HG03108 (cell line): ENCODE results near the gene HSPBAP1.

Experiments
- ATAC-seq: cut with Tn5 transposase; IDR thresholded peaks from one replicate; pipeline ENCODE4 v1.9.1; 2021; ENCODE audit warnings: moderate library complexity; ENCODE audit not compliant: unreplicated experiment

HSPBAP1 gene

GRCh38 chr3:122793568-122794416 is at the start of gene HSPBAP1:
Gene HSPBAP1 (minus strand): TSS chr3:122793831. CDS start chr3:122793680, 151 bp downstream.
- ATAC-seq = peak; percentile 50

DNA sequence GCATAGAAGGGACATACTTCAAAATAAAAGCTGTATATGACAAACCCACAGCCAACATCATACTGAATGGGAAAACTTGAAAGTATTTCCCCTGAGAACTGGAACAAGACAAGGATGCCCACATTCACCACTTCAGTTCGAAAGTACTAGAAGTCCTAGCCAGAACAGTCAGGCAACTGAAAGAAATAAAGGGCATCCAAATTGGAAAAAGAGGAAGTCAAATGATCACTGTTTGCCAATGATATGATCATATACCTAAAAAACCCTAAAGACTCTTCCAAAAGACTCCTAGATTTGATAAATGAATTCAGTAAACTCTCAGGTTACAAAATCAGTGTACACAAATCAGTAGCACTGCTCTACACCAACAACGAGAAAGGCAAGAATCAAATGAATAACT is 42.0 kb upstream of the HSPBAP1 start:
- ATAC-seq = no peak

GRCh38 chr3:122828281-122828680 is 34.6 kb upstream of the HSPBAP1 start:
- ATAC-seq = no peak

GRCh38 chr3:122826278-122826677 is 32.6 kb upstream of the HSPBAP1 start:
- ATAC-seq = no peak

DNA sequence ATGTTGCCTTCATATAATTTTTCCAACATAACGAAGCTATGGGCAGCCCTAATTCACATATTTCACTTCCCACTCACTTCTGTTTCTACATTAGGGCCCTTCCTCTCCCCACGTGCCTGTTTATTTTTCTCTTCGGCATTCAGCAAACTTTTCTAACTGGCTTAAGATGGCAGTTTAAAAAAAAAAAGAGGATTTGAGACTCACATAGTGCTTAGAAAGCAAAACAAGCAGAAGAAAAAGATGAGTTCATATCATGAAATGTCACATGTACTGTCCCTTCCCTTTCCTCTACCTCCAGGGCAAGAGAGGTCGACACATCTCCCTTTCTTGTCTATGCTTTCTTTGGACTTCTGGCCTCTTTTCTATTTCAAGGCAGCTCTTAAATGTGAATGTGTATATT is 31.8 kb upstream of the HSPBAP1 start:
- no peak for ATAC-seq

- no peak for ATAC-seq
Measured at GRCh38 chr3:122824465-122825381, 31.1 kb upstream of the HSPBAP1 start.

DNA sequence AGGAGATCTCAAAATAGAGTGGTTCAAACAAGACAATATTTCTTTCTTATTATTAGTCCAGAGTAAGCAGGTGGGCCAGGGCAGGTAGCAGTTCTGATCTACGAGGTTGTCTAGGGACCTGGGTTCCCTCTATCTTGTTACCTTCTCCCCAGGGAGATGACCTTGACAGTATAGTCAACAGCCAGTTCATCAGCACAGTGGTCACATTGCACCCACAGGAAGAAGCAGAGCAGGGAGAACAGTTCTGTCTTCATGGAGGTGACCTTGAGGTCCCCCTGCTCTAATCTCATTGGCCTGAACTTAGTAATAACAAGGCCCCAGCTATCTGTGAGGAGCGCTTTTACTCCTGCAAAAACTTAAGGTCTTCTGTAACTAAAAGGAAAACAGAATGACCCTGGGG is 23.0 kb upstream of the HSPBAP1 start:
- ATAC-seq = no peak

- ATAC-seq = no peak
Measured at GRCh38 chr3:122810734-122811133, 17.1 kb upstream of the HSPBAP1 start.

- ATAC-seq = no peak
Measured at GRCh38 chr3:122803977-122804376, 10.3 kb upstream of the HSPBAP1 start.

GRCh38 chr3:122802323-122802722 is 8.7 kb upstream of the HSPBAP1 start:
- ATAC-seq = no peak

- ATAC-seq = no peak
Measured at GRCh38 chr3:122800706-122801237, 7.1 kb upstream of the HSPBAP1 start.

DNA sequence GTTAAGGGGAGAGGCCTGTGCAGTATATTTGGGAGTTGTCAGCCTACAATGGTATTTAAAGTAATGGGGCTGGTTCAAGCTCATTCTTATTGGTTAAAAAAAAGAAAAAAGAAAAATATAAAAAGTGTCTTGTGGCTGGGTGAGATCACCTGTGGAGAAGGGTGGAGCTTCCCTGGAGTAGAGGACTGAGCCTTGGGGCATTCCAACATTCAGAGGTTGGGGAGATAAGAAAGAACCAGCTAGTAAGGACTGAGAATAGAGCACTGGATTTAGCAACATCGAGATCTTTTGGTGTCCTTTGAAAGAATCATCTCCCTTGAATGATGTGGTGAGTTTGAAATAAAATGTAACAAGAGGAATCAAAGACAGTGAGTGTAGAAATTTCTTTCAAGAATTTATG is 6.4 kb upstream of the HSPBAP1 start:
- ATAC-seq = no peak

DNA sequence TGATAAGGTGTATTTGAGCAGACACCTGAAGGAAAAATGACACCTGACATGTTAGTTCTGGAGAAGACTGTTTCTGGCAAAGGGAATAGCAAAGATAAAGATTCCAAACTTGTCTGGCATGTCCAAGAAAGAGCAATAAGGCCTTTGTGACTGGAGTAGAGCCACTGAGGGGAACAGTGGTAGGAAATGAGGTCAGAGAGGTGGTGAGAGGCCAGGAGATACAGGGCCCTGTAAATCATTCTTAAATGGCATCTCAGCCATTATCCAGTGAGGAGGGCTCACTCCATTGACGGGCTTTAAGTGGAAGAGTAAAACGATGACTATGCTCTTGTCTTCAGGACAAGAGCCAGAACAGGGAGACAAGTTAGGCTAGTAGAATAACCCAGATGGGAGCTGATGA is 5.7 kb upstream of the HSPBAP1 start:
- ATAC-seq = no peak

DNA sequence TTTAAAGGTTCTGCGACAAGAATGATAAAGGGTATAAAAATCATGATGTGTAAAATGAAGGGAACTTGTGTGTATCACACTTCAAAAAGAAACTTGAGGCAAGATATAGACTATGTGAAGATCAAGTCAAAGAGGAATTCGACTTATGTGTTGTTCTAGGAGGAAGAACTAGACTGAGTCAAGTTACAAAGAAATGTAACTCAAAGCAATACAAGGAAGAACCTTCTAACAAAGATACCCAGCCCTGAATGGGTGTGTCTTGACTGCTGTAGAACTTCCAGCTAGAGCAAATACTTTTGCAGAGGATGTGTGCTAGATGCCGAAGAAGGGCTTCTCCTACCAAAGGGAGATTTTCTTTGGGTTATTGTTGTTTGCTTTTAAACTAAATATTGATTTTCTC is 3.7 kb upstream of the HSPBAP1 start:
- ATAC-seq = no peak

- ATAC-seq = no peak
Measured at GRCh38 chr3:122795674-122796195, 2.1 kb upstream of the HSPBAP1 start.

- peak; percentile 62 for ATAC-seq
Measured at GRCh38 chr3:122794779-122795673, 1.4 kb upstream of the HSPBAP1 start, which contains the start of gene SLC49A4. Gene SLC49A4 (plus strand): TSS chr3:122795069. CDS start chr3:122795193, 124 bp downstream.

DNA sequence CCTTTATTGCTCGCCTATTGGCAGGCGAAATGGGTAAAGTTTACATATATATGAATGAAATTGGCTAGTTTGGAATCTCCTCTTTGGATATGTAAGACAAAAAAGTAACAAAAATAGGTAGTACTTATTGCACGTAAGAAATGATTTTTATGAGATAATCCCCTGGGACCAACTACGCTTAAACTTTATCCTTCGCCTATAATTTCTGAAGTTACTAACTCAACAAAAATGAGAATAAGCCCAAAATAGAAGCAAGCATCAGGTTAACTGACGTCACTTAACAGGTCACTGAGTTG is 800 bp upstream of the HSPBAP1 start:
- no peak for ATAC-seq

DNA sequence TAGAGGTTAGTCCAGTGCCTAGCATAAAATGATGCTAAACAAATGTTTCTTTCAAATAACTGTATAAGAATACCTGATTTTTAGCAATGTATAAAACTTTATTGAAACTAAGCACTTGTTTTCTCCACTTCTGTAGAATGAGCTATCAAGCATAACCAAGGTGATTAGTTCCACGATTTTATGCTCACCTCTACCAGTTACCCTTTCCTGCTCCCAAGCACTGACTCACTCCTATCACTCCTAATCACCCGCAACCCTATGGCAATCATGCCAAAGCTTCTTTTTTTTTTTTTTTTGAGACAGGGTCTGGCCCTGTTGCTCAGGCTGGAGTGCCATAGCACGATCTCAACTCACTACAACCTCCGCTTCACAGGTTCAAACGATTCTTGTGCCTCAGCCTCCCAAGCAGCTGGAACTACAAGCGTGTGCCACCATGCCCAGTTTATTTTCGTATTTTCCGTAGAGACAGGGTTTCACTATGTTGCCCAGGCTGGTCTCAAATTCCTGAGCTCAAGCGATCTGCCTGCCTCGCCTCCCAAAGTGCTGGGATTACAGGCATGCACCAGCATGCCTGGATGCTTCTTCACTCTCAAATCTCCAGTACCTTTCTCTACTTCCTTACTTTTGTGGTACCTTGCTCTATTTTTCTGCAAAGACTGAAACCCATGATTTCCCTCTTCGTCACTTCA is 3.9 kb downstream of the HSPBAP1 start:
- no peak for ATAC-seq

DNA sequence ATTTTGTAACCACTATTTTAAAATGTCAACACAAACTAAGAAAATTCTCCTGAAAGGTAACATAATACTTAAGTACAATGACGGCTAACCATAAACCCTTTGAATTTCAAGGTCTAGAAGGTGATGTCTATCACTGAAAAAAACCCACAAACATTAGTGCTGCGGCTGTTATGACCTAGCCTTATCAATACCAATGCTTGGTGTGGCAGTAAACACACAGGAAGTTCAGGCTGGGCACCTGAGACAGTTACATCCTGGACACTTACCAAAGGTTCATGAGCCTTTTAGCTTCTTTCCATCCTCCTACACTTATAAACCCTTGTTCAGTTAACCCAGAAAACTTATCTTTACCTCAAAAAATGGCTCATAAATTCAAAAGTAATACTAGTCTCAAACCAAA is 5.8 kb downstream of the HSPBAP1 start:
- ATAC-seq = no peak

GRCh38 chr3:122786066-122786465 is 7.6 kb downstream of the HSPBAP1 start:
- no peak for ATAC-seq
